H1 (cell line): Measurements from ENCODE around the gene BTBD18. TPM values are rescaled to one million over a fixed set of nuclear protein-coding genes. Genes with fewer than 3 reads are reported as not detected.
A peak's percentile ranks its signal among the peaks of the same experiment; 100 is the strongest.

Source experiments
- ASH2L ChIP-seq: fragments of 200-600, 300-600 bp; sonication (generic); IDR thresholded peaks from one replicate; pipeline ENCODE4 v1.7.1; 2017; ENCODE audit warnings: low read length
- BACH1 ChIP-seq: IDR thresholded peaks from 2 replicates; pipeline ENCODE4 v1.6.1; 2012; ENCODE audit warnings: low read length, improper control_type of control experiment
- BRCA1 ChIP-seq: IDR thresholded peaks from 2 replicates; pipeline ENCODE4 v1.6.1; 2012; ENCODE audit warnings: low read depth, low read length, improper control_type of control experiment
- EP300 ChIP-seq, 2 experiments: IDR thresholded peaks; 1 replicate in 1 of 2; 2 replicates in 1 of 2; pipeline ENCODE4 v1.6.1; 2011 to 2012; ENCODE audit warnings: low read depth in 2 of 2, low read length in 2 of 2, mild to moderate bottlenecking in 2 of 2, borderline replicate concordance in 1 of 2, inconsistent platforms in 1 of 2, moderate library complexity in 1 of 2
- EZH2 ChIP-seq: fragments of 200-600 bp; sonication (generic); IDR thresholded peaks from 2 replicates; pipeline ENCODE4 v1.7.1; 2012; ENCODE audit warnings: low read depth, mild to moderate bottlenecking, moderate library complexity, low read length, inconsistent platforms; ENCODE audit not compliant: severe bottlenecking
- FOSL1 ChIP-seq: IDR thresholded peaks from 2 replicates; pipeline ENCODE4 v1.6.1; 2011; ENCODE audit warnings: mild to moderate bottlenecking, low read depth, low read length, moderate library complexity; ENCODE audit not compliant: insufficient read depth
- GABPA ChIP-seq: IDR thresholded peaks from 2 replicates; pipeline ENCODE4 v1.6.1; 2011; ENCODE audit warnings: mild to moderate bottlenecking, low read length, moderate library complexity, borderline replicate concordance; ENCODE audit not compliant: insufficient read depth
- KDM1A ChIP-seq: fragments of 200-600, 300-600 bp; sonication (generic); IDR thresholded peaks from 2 replicates; pipeline ENCODE4 v1.7.1; 2016; ENCODE audit warnings: mild to moderate bottlenecking, low read length, borderline replicate concordance
- NRF1 ChIP-seq: IDR thresholded peaks from 2 replicates; pipeline ENCODE4 v1.6.1; 2011; ENCODE audit warnings: mild to moderate bottlenecking, low read depth, low read length, improper control_type of control experiment
- PHF8 ChIP-seq: fragments of 200-600 bp; sonication (generic); conservative IDR thresholded peaks from 2 replicates; pipeline ENCODE4 v1.7.1; 2012; ENCODE audit warnings: low read depth, mild to moderate bottlenecking, inconsistent platforms, low read length, moderate library complexity
- POU5F1 ChIP-seq: IDR thresholded peaks from 2 replicates; pipeline ENCODE4 v1.6.1; 2011; ENCODE audit warnings: low read depth, mild to moderate bottlenecking, low read length, moderate library complexity
- RAD21 ChIP-seq, 2 experiments: IDR thresholded peaks in 1 of 2; conservative IDR thresholded peaks in 1 of 2; 2 replicates each; pipeline ENCODE4 v1.6.1; 2011; ENCODE audit warnings: low read depth in 2 of 2, low read length in 2 of 2, improper control_type of control experiment in 1 of 2, inconsistent platforms in 1 of 2, mild to moderate bottlenecking in 1 of 2, moderate library complexity in 1 of 2
- RBBP5 ChIP-seq: IDR thresholded peaks from 2 replicates; pipeline ENCODE4 v1.7.1; 2012; ENCODE audit warnings: low read depth, mild to moderate bottlenecking, inconsistent platforms, low read length, moderate library complexity, borderline replicate concordance
- RFX5 ChIP-seq: IDR thresholded peaks from 2 replicates; pipeline ENCODE4 v1.6.1; 2011; ENCODE audit warnings: low read depth, low read length, improper control_type of control experiment, borderline replicate concordance
- RXRA ChIP-seq: IDR thresholded peaks from 2 replicates; pipeline ENCODE4 v1.6.1; 2011; ENCODE audit warnings: low read depth, mild to moderate bottlenecking, low read length, moderate library complexity; ENCODE audit not compliant: insufficient read depth
- SAP30 ChIP-seq: fragments of 300-600 bp; sonication (generic); IDR thresholded peaks from 2 replicates; pipeline ENCODE4 v1.7.1; 2012; ENCODE audit warnings: low read length, moderate library complexity, mild to moderate bottlenecking, inconsistent platforms; ENCODE audit not compliant: insufficient read depth, insufficient replicate concordance
- SIX5 ChIP-seq: IDR thresholded peaks from 2 replicates; pipeline ENCODE4 v1.6.1; 2011; ENCODE audit warnings: mild to moderate bottlenecking, low read depth, low read length
- SP1 ChIP-seq: IDR thresholded peaks from 2 replicates; pipeline ENCODE4 v1.6.1; 2011; ENCODE audit warnings: low read depth, low read length
- SP2 ChIP-seq: IDR thresholded peaks from 2 replicates; pipeline ENCODE4 v1.6.1; 2012; ENCODE audit warnings: mild to moderate bottlenecking, low read length, inconsistent platforms
- SP4 ChIP-seq: IDR thresholded peaks from 2 replicates; pipeline ENCODE4 v1.6.1; 2012; ENCODE audit warnings: low read length, inconsistent platforms
- TAF1 ChIP-seq: IDR thresholded peaks from 2 replicates; pipeline ENCODE4 v1.6.1; 2011; ENCODE audit warnings: mild to moderate bottlenecking, low read depth, low read length
- TAF7 ChIP-seq: optimal IDR thresholded peaks from 2 replicates; pipeline ENCODE3; 2011; ENCODE audit warnings: low read depth, mild to moderate bottlenecking, inconsistent platforms, low read length, moderate library complexity, borderline replicate concordance
- TEAD4 ChIP-seq: IDR thresholded peaks from 2 replicates; pipeline ENCODE4 v1.6.1; 2012; ENCODE audit warnings: low read depth, low read length, inconsistent platforms, mixed read lengths
- USF2 ChIP-seq: IDR thresholded peaks from 2 replicates; pipeline ENCODE4 v1.6.1; 2011; ENCODE audit warnings: low read length, improper control_type of control experiment
- ZNF274 ChIP-seq: IDR thresholded peaks from 2 replicates; pipeline ENCODE4 v1.7.0; 2012; ENCODE audit warnings: low read length, borderline replicate concordance; ENCODE audit errors: extremely low read depth
- polyA plus RNA-seq, 7 experiments: library from polyadenylated mRNA; depleted of rRNA in 3 of 7; stranded (reverse) in 5 of 7; unstranded in 2 of 7; fragments of >200 nt in 5 of 7; fragments of 200-250 nt in 2 of 7; gene quantifications; 1 replicate in 5 of 7; 2 replicates in 1 of 7; 4 replicates in 1 of 7; pipeline versions ENCODE4 v1.2.1 to v1.2.3, GENCODE V29; 2011 to 2013; ENCODE audit warnings: missing spikeins in 2 of 7, mixed read lengths in 2 of 7
- total RNA-seq: library from RNA; stranded (reverse); fragmentation: NEBNext Ultra II Directional; extraction: Animal tissue kit (Norgen Biotek cat#: 25700); gene quantifications from 2 replicates; pipeline ENCODE4 v1.2.1, GENCODE V29; 2021

BTBD18 gene
- total and polyA plus RNA-seq, 2 of the 8 experiments (the other 6 are each of a cell fraction or from before 2014, with no cell fraction given): 0.03 TPM; not detected in 1

- TF ChIP-seq TEAD4 (0 out of 2 replicates have a peak, but pooled peaks have one; percentile 5), USF2 (no peak), PHF8 (no peak), EP300 (IDR thresholded peaks at IDR 0.05; ENCODE audit: borderline replicate concordance in 1 of 2, low read depth in 2 of 2, low read length in 2 of 2) (peak in 1 of 2 experiments; percentile 86; a peak in 1 of 3 replicates), RXRA (no peak), ZNF274 (no peak), RAD21 (IDR thresholded peaks at IDR 0.05 in 1 of 2, conservative IDR thresholded peaks at IDR 0.05 in 1 of 2; ENCODE audit: low read depth in 2 of 2, low read length in 2 of 2) (no peak; a peak in 1 of 4 replicates), BACH1 (no peak), SP2 (no peak), KDM1A (no peak; the same call in 1 of the 2 replicates), SP4 (no peak), SIX5 (no peak), GABPA (no peak), TAF1 (peak; percentile 72), NRF1 (no peak), SP1 (peak; percentile 96), RBBP5 (peak; percentile 97), TAF7 (peak; percentile 42), POU5F1 (no peak), EZH2 (no peak), ASH2L (peak; percentile 99), RFX5 (no peak), SAP30 (no peak), FOSL1 (no peak), BRCA1 (no peak)
Measured at GRCh38 chr11:57781529-57781943, 29.9 kb upstream of the BTBD18 start (continued).
